Measurements from ENCODE around the gene SLC19A1.

SLC19A1 gene

DNA sequence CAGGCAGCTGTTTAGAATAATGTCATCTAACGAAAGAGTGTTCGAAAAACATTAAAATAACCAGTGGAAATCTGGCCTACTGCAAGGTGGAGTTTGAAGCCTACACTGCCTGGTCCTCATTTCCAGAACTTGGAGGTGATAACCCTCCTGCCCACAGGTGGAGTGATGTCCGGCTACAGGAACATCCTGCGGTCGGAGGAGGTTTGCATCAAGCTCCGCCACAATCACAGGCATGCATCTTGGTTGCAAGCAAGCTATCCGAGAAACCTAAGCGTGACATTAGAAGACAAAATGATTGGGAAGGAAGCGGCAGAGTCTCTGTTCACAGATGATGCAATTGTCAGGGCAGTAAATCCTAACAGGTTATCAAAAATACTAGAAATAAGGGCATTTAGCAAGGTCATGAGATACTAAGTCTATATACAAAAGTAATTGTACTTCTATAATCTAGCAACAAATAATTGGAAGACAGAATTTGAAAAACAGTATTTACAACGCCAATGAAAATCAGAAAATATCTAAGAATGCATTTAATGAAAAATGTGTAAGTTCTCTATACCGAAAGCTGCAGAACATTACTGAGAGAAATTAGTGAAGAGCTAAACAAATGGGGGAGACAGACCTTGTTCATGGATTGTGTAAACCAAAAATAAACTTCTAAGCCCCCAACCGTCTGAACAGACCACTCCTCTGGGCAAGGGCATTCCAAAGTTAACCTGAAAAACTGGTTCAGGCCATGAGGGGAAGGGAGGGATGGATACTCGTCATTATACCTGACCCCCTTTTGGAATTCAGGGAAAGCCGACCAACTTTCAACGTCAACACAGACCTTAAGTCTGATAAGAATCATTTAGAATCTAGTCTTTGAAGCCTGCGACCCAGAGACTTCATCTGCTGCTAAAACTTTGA lies 4.7 kb upstream of the SLC19A1 start:
- no peak for TF ChIP-seq EP300 (IDR thresholded peaks at IDR 0.05; ENCODE audit: borderline replicate concordance)
- TF ChIP-seq USF1 (IDR thresholded peaks at IDR 0.05): no peak
- no peak for TF ChIP-seq TCF12 (IDR thresholded peaks at IDR 0.05; ENCODE audit: low read depth)
- TF ChIP-seq, protein P1, sequence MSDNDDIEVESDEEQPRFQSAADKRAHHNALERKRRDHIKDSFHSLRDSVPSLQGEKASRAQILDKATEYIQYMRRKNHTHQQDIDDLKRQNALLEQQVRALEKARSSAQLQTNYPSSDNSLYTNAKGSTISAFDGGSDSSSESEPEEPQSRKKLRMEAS (IDR thresholded peaks at IDR 0.05): no peak
- TF ChIP-seq TEAD4 (IDR thresholded peaks at IDR 0.05): no peak
- TF ChIP-seq FOXM1 (IDR thresholded peaks at IDR 0.05; ENCODE audit: borderline replicate concordance, low read depth): no peak
- TF ChIP-seq NFIC (IDR thresholded peaks at IDR 0.05): no peak
- TF ChIP-seq CEBPB (IDR thresholded peaks at IDR 0.05): no peak
- no peak for TF ChIP-seq RAD21 (IDR thresholded peaks at IDR 0.05; ENCODE audit: low read depth)
- TF ChIP-seq YY1 (IDR thresholded peaks at IDR 0.05; ENCODE audit: low read depth): no peak
- no peak for TF ChIP-seq ZBTB7A (IDR thresholded peaks at IDR 0.05; ENCODE audit: low read depth)
- TF ChIP-seq EGR1 (IDR thresholded peaks at IDR 0.05): no peak

DNA sequence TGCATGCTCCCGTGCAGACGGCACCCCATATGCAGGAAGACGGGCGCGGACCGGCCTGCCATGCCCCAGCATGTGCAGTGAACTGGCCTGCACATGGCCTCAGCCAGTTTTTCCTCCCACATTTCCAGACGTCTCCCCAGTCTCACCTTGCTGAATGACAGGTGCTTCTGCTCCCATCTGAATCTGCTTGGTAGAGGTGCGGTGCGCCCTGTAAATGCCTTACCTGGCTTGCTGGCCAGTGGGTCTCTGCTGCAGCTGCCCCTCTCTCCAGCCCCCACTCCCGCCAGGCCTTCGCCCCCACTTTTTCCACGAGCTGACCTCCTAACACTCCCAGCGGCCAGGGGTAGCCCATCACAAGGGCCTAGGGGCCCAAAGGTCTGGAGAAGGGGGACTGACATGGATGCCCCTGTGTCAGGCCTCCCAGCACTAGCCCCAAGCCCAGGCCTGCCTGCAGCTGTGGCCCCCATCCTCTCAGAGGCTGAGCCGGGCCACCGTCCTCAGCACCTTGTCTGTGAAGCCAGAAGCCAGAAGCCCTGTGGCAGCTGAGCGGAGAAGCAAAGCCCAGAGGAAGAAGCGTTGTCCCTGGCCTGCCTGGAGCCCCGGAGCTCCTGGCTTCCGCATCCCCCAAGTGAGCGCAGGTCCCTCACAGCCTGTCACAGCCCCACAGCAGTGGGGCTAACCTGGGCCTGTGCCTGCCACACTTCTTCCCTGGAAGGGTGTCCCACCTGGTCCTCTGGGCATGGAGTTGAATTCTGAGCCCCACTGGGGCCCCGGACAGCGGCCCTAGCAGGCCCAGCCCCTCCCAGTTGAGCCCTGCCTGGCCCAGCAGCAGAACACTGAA lies 3.7 kb upstream of the SLC19A1 start:
- no peak for TF ChIP-seq USF1 (IDR thresholded peaks at IDR 0.05)
- TF ChIP-seq TAF1 (IDR thresholded peaks at IDR 0.05; ENCODE audit: low read depth): no peak
- TF ChIP-seq YY1 (IDR thresholded peaks at IDR 0.05; ENCODE audit: low read depth): no peak
- no peak for TF ChIP-seq FOXM1 (IDR thresholded peaks at IDR 0.05; ENCODE audit: borderline replicate concordance, low read depth)

- no peak for TF ChIP-seq NFIC (IDR thresholded peaks at IDR 0.05)
- TF ChIP-seq, protein P1 (IDR thresholded peaks at IDR 0.05): no peak
Observed at GRCh38 chr21:45545236-45545570, 3.0 kb upstream of the SLC19A1 start.

DNA sequence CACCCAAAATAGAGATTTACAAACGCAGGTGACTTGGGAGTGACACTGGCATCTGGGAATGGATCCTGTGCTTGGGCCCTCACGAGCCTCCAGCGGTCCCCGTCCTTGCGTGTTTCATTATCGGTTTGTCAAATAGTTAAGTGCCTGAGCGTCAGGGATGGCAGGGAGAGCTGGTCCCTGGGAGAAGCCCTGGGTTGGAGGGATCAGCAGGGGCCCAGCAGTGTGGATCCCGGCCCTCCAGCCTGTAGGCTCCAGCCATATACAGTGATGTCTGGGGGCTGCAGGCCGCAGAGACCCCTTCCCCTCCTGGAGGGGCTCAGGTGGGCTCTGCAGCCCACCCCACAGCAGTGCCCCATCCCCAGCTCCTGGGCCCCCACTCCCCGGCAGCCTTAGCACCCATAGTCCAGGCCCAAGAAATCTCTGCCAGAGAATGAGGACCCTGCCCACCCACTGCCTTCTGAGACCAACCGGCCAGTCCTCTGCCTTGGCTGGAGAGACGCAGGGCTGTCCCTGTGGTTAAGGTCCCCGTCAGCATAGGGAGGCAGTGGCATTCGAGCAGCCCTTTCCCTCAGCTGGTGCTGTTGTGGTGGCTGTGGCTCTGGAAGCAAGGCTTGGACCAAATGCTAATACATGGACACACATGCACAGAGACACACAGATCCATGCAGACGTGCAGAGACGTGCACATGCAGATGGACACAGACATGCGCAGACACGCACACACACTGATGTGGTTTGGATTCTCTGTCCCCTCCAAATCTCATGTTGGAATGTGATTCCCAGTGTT lies 2.4 kb upstream of the SLC19A1 start:
- TF ChIP-seq, protein P2, sequence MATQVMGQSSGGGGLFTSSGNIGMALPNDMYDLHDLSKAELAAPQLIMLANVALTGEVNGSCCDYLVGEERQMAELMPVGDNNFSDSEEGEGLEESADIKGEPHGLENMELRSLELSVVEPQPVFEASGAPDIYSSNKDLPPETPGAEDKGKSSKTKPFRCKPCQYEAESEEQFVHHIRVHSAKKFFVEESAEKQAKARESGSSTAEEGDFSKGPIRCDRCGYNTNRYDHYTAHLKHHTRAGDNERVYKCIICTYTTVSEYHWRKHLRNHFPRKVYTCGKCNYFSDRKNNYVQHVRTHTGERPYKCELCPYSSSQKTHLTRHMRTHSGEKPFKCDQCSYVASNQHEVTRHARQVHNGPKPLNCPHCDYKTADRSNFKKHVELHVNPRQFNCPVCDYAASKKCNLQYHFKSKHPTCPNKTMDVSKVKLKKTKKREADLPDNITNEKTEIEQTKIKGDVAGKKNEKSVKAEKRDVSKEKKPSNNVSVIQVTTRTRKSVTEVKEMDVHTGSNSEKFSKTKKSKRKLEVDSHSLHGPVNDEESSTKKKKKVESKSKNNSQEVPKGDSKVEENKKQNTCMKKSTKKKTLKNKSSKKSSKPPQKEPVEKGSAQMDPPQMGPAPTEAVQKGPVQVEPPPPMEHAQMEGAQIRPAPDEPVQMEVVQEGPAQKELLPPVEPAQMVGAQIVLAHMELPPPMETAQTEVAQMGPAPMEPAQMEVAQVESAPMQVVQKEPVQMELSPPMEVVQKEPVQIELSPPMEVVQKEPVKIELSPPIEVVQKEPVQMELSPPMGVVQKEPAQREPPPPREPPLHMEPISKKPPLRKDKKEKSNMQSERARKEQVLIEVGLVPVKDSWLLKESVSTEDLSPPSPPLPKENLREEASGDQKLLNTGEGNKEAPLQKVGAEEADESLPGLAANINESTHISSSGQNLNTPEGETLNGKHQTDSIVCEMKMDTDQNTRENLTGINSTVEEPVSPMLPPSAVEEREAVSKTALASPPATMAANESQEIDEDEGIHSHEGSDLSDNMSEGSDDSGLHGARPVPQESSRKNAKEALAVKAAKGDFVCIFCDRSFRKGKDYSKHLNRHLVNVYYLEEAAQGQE (IDR thresholded peaks at IDR 0.05; ENCODE audit: low read depth): no peak
- TF ChIP-seq EGR1 (IDR thresholded peaks at IDR 0.05) (no peak), CREB1 (IDR thresholded peaks at IDR 0.05; ENCODE audit: low read depth) (no peak), RAD21 (IDR thresholded peaks at IDR 0.05; ENCODE audit: low read depth) (no peak), TAF1 (IDR thresholded peaks at IDR 0.05; ENCODE audit: low read depth) (no peak)
- TF ChIP-seq, protein P1 (IDR thresholded peaks at IDR 0.05): no peak

- TF ChIP-seq CEBPB (IDR thresholded peaks at IDR 0.05) (no peak), EGR1 (IDR thresholded peaks at IDR 0.05) (peak; percentile 76), EP300 (IDR thresholded peaks at IDR 0.05; ENCODE audit: borderline replicate concordance) (no peak), USF1 (IDR thresholded peaks at IDR 0.05) (no peak), TCF12 (IDR thresholded peaks at IDR 0.05; ENCODE audit: low read depth) (peak; percentile 17; the same call in 1 of the 2 replicates), ZBTB7A (IDR thresholded peaks at IDR 0.05; ENCODE audit: low read depth) (0 out of 2 replicates have a peak, but pooled peaks have one; percentile 21), YY1 (IDR thresholded peaks at IDR 0.05; ENCODE audit: low read depth) (no peak)
Observed at GRCh38 chr21:45543710-45544448, 1.6 kb upstream of the SLC19A1 start.

GRCh38 chr21:45543371-45543709 lies 1.1 kb upstream of the SLC19A1 start:
- no peak for TF ChIP-seq FOXM1 (IDR thresholded peaks at IDR 0.05; ENCODE audit: borderline replicate concordance, low read depth)
- TF ChIP-seq TEAD4 (IDR thresholded peaks at IDR 0.05): no peak
- TF ChIP-seq USF1 (IDR thresholded peaks at IDR 0.05): no peak
- TF ChIP-seq, protein P2 (IDR thresholded peaks at IDR 0.05; ENCODE audit: low read depth): no peak
- TF ChIP-seq EP300 (IDR thresholded peaks at IDR 0.05; ENCODE audit: borderline replicate concordance): no peak
- TF ChIP-seq, protein P1 (IDR thresholded peaks at IDR 0.05): no peak
- no peak for TF ChIP-seq NFIC (IDR thresholded peaks at IDR 0.05)
- no peak for TF ChIP-seq ZBTB7A (IDR thresholded peaks at IDR 0.05; ENCODE audit: low read depth)
- TF ChIP-seq CREB1 (IDR thresholded peaks at IDR 0.05; ENCODE audit: low read depth): no peak
- TF ChIP-seq TCF12 (IDR thresholded peaks at IDR 0.05; ENCODE audit: low read depth): no peak

Data from Ishikawa (cell line).